Esophagus muscularis mucosa (tissue), 3 donors: ENCODE results near the gene ZNF726.

Experiments used
- CTCF ChIP-seq, 3 experiments: fragments of 200-600 bp in 2 of 3; fragments of 450-650 bp in 1 of 3; sonication (generic) in 2 of 3; IDR thresholded peaks; one replicate each; pipeline ENCODE4 v1.5.1; 2017 to 2019; ENCODE audit warnings: antibody characterized with exemption in 3 of 3, mild to moderate bottlenecking in 2 of 3, moderate library complexity in 1 of 3
- POLR2A ChIP-seq: fragments of 450-650 bp; IDR thresholded peaks from one replicate; pipeline ENCODE4 v1.6.1; 2017; ENCODE audit warnings: antibody characterized with exemption, moderate library complexity, mild to moderate bottlenecking, low read depth
- POLR2AphosphoS5 ChIP-seq, 2 donors: sonication (generic); formaldehyde crosslinking; IDR thresholded peaks; one replicate each; pipeline ENCODE4 v1.6.1; 2017; ENCODE audit warnings: antibody characterized with exemption in 2 of 2

- TF ChIP-seq CTCF (IDR thresholded peaks at IDR 0.05): no peak
- no peak for TF ChIP-seq POLR2AphosphoS5 (IDR thresholded peaks at IDR 0.05)
- TF ChIP-seq POLR2A: no peak
Observed at GRCh38 chr19:23980805-23981204, 66.1 kb downstream of the ZNF726 start.
